B cell (primary cell): Measurements from ENCODE around the gene RGL1. TPM values are rescaled to one million over a fixed set of nuclear protein-coding genes. Genes with fewer than 3 reads are reported as not detected.

Experiments
- ATAC-seq: fragments of 200-7000 bp; cut with Tn5 transposase; one replicate; pipeline ENCODE4 v1.10.0; 2021; ENCODE audit warnings: low read depth, mild to moderate bottlenecking, moderate number of reproducible peaks, moderate library complexity
- CTCF ChIA-PET: fragments of 350-600 bp; sonication (Branson Sonifier 250); formaldehyde crosslinking; loops from one replicate; lab custom pipeline; 2021; ENCODE audit warnings: antibody characterized with exemption, inconsistent platforms; lab: Charles Lee
- POLR2A ChIA-PET: fragments of 350-600 bp; sonication (Branson Sonifier 250); formaldehyde crosslinking; loops from one replicate; lab custom pipeline; 2021; ENCODE audit warnings: antibody characterized with exemption; lab: Charles Lee
- DNase-seq: peaks from one replicate; pipeline ENCODE4 v3.0.0; 2013
- H2AFZ ChIP-seq: 2 replicates; pipeline ENCODE4 v1.6.1; 2012; ENCODE audit warnings: mild to moderate bottlenecking, low read depth, low read length; ENCODE audit not compliant: insufficient read depth, poor library complexity, severe bottlenecking
- H3K27ac ChIP-seq, 2 donors: 1 replicate in 1 of 2; 2 replicates in 1 of 2; pipeline ENCODE4 v1.5.1; 2012 to 2013; ENCODE audit warnings: low read length in 2 of 2, mild to moderate bottlenecking in 2 of 2, moderate library complexity in 1 of 2
- H3K27me3 ChIP-seq, 4 experiments: fragments of 200-600 bp in 1 of 4; sonication (generic) in 1 of 4; replicated peaks in 1 of 4; 1 replicate in 2 of 4; 2 replicates in 2 of 4; pipeline versions ENCODE4 v1.6.1 to v1.7.0; 2013 to 2016; ENCODE audit warnings: low read length in 3 of 4, mild to moderate bottlenecking in 2 of 4, mixed read lengths in 1 of 4, moderate library complexity in 1 of 4; ENCODE audit not compliant: insufficient read depth in 4 of 4, control insufficient read depth in 3 of 4; ENCODE audit errors: control extremely low read depth in 1 of 4
- H3K36me3 ChIP-seq, 2 experiments: replicated peaks in 1 of 2; 1 replicate in 1 of 2; 2 replicates in 1 of 2; pipeline versions ENCODE4 v1.6.1 to v1.7.1; 2013; ENCODE audit warnings: low read length in 1 of 2; ENCODE audit not compliant: insufficient read depth in 2 of 2, control insufficient read depth in 1 of 2; ENCODE audit errors: control extremely low read depth in 1 of 2, extremely low read depth in 1 of 2
- H3K4me1 ChIP-seq, 2 donors: fragments of 200-600 bp in 1 of 2; sonication (generic) in 1 of 2; 1 replicate in 1 of 2; 2 replicates in 1 of 2; pipeline versions ENCODE4 v1.5.1 to v1.6.1; 2013 to 2017; ENCODE audit warnings: low read length in 2 of 2; ENCODE audit not compliant: control insufficient read depth in 2 of 2, insufficient read depth in 2 of 2
- H3K4me2 ChIP-seq: replicated peaks from 2 replicates; pipeline ENCODE3; 2012; ENCODE audit warnings: mild to moderate bottlenecking, low read depth, low read length; ENCODE audit not compliant: poor library complexity, severe bottlenecking
- H3K4me3 ChIP-seq, 5 experiments: fragments of 200-600 bp in 1 of 5; sonication (generic) in 1 of 5; 1 replicate in 3 of 5; 2 replicates in 2 of 5; pipeline versions ENCODE4 v1.5.1 to v1.7.0; 2011 to 2016; ENCODE audit warnings: low read length in 4 of 5, mild to moderate bottlenecking in 4 of 5, low read depth in 2 of 5, control low read depth in 1 of 5, moderate library complexity in 1 of 5; ENCODE audit not compliant: insufficient read depth in 1 of 5; ENCODE audit errors: control extremely low read depth in 1 of 5, extremely low read depth in 1 of 5
- H3K79me2 ChIP-seq: fragments of 200-600 bp; sonication (generic); one replicate; pipeline ENCODE4 v1.6.0; 2016; ENCODE audit warnings: low read length; ENCODE audit not compliant: control insufficient read depth, insufficient read depth
- H3K9ac ChIP-seq: fragments of 200-600 bp; sonication (generic); 2 replicates; pipeline ENCODE4 v1.6.1; 2017; ENCODE audit warnings: mild to moderate bottlenecking, low read length, moderate library complexity
- H3K9me3 ChIP-seq, 3 donors: one replicate each; pipeline versions ENCODE4 v1.6.1 to v1.7.1; 2013; ENCODE audit warnings: low read length in 2 of 3; ENCODE audit not compliant: control insufficient read depth in 2 of 3, insufficient read depth in 1 of 3; ENCODE audit errors: control extremely low read depth in 1 of 3
- H4K20me1 ChIP-seq: 2 replicates; pipeline ENCODE4 v1.6.0; 2012; ENCODE audit warnings: mild to moderate bottlenecking, low read length; ENCODE audit not compliant: insufficient read depth, control insufficient read depth, poor library complexity, severe bottlenecking
- H3K27ac Mint-ChIP-seq: one replicate; pipeline ENCODE4 v1.8.0; 2021; ENCODE audit warnings: mixed read lengths
- H3K27me3 Mint-ChIP-seq: one replicate; pipeline ENCODE4 v1.8.0; 2021; ENCODE audit warnings: mixed read lengths
- H3K4me1 Mint-ChIP-seq: one replicate; pipeline ENCODE4 v1.8.0; 2021; ENCODE audit warnings: mixed read lengths
- H3K4me3 Mint-ChIP-seq: one replicate; pipeline ENCODE4 v1.8.0; 2021; ENCODE audit warnings: mixed read lengths
- H3K9me3 Mint-ChIP-seq: one replicate; pipeline ENCODE4 v1.8.0; 2022; ENCODE audit warnings: mixed read lengths; ENCODE audit not compliant: insufficient read depth
- CTCF ChIP-seq: fragments of 200-600 bp; IDR thresholded peaks from one replicate; pipeline ENCODE4 v1.8.0; 2022; ENCODE audit warnings: antibody characterized with exemption, mild to moderate bottlenecking
- EZH2 ChIP-seq: IDR thresholded peaks from 2 replicates; pipeline ENCODE4 v1.6.1; 2012; ENCODE audit warnings: borderline replicate concordance, low read depth, mild to moderate bottlenecking, moderate library complexity, low read length; ENCODE audit not compliant: insufficient read depth, poor library complexity, severe bottlenecking
- WGBS: methylation state at CpG from one replicate; pipeline ENCODE4 v1.1.5; 2013; ENCODE audit warnings: missing lambda C conversion rate; ENCODE audit not compliant: insufficient coverage; 5-methylcytosine and 5-hydroxymethylcytosine counted together
- intact Hi-C: fragments of 100-400 bp; cut with micrococcal nuclease; formaldehyde crosslinking; loops from one replicate; pipeline ENCODE4 v1.10.0; 2022
- polyA plus RNA-seq: library from polyadenylated mRNA; depleted of rRNA; stranded (reverse); fragments of >200 nt; gene quantifications from 2 replicates; pipeline ENCODE4 v1.2.3, GENCODE V29; 2012
- total RNA-seq, 2 donors: library from RNA; stranded (reverse); fragments of 120-200 nt in 1 of 2; gene quantifications; 1 replicate in 1 of 2; 2 replicates in 1 of 2; pipeline versions ENCODE4 v1.2.3 to v1.2.4, GENCODE V29; 2013 to 2022

The RGL1 gene
- total and polyA plus RNA-seq, 2 donors (not counting 1 experiment from before 2014, with no cell fraction given), result 0.09 to 1.1 TPM

- Mint-ChIP-seq H3K4me3 (no peak overlapping the region), H3K27ac (no peak overlapping the region), H3K4me1 (no peaks in the 10 kb centered on the region), H3K9me3 (no peaks in the 10 kb centered on the region), H3K27me3 (peaks cover 44% of the 10 kb centered on the region)
- no peak overlapping the region for H3K9ac ChIP-seq
- no peak overlapping the region for H3K4me3 ChIP-seq
- intact Hi-C loops, result no loop called here
- POLR2A ChIA-PET, result no interaction called here
- no peak overlapping the region for H3K4me2 ChIP-seq
- H3K79me2 ChIP-seq, result no peaks in the 10 kb centered on the region
- ATAC-seq, result no peak
- 88% methylated on average over 1 of the region's 3 CpGs for WGBS
- H3K4me1 ChIP-seq, result no peaks in the 10 kb centered on the region
- no peak overlapping the region for H3K27ac ChIP-seq
- DNase-seq, result no peak
- peaks cover 0 to 3% (median 0%) of the 10 kb centered on the region in 4 experiments for H3K27me3 ChIP-seq
- no peaks in the 10 kb centered on the region for H4K20me1 ChIP-seq
- no peaks in the 10 kb centered on the region for H3K36me3 ChIP-seq
- no peak overlapping the region for H2AFZ ChIP-seq
- CTCF ChIA-PET, result no interaction called here
- no peaks in the 10 kb centered on the region for H3K9me3 ChIP-seq
- TF ChIP-seq CTCF, result no peak
These were observed 158.0 kb downstream of the RGL1 start for GRCh38 chr1:183962903-183963302.

GRCh38 chr1:183965726-183966125, 160.8 kb downstream of the RGL1 start:
- H3K27me3 Mint-ChIP-seq, result peaks cover 50% of the 10 kb centered on the region
- no peaks in the 10 kb centered on the region for H3K4me1 Mint-ChIP-seq
- H3K4me3 Mint-ChIP-seq, result no peak overlapping the region

More at GRCh38 chr1:183965726-183966125, 160.8 kb downstream of the RGL1 start:
- H4K20me1 ChIP-seq, result no peaks in the 10 kb centered on the region
- no peak overlapping the region for H3K4me2 ChIP-seq
- WGBS, result no CpG with 5 or more reads among the region's 1 CpG
- no peak overlapping the region for H3K9ac ChIP-seq
- H3K4me3 ChIP-seq, result no peak overlapping the region
- no peak overlapping the region for H3K27ac ChIP-seq
- DNase-seq (no peak), ATAC-seq (no peak)
- no peaks in the 10 kb centered on the region for H3K9me3 ChIP-seq
- Mint-ChIP-seq H3K9me3 (no peaks in the 10 kb centered on the region), H3K27ac (no peak overlapping the region)
- ChIA-PET POLR2A (no interaction called here), CTCF (no interaction called here)
- no peaks in the 10 kb centered on the region for H3K4me1 ChIP-seq
- no peak for TF ChIP-seq EZH2
- TF ChIP-seq CTCF, result no peak
- peaks cover 0 to 3% (median 0%) of the 10 kb centered on the region in 4 experiments for H3K27me3 ChIP-seq
- intact Hi-C loops, result no loop called here
- no peak overlapping the region for H2AFZ ChIP-seq
- H3K79me2 ChIP-seq, result no peaks in the 10 kb centered on the region
- H3K36me3 ChIP-seq, result no peaks in the 10 kb centered on the region
